Measurements from ENCODE around the gene PCMTD2. TPM values are rescaled to one million over a fixed set of nuclear protein-coding genes. Genes with fewer than 3 reads are reported as not detected.

The PCMTD2 gene
- total and polyA plus RNA-seq, 2 of the 13 experiments (the other 11 are each of a cell fraction or from before 2014, with no cell fraction given), result 47.0 to 76.9 TPM

DNA sequence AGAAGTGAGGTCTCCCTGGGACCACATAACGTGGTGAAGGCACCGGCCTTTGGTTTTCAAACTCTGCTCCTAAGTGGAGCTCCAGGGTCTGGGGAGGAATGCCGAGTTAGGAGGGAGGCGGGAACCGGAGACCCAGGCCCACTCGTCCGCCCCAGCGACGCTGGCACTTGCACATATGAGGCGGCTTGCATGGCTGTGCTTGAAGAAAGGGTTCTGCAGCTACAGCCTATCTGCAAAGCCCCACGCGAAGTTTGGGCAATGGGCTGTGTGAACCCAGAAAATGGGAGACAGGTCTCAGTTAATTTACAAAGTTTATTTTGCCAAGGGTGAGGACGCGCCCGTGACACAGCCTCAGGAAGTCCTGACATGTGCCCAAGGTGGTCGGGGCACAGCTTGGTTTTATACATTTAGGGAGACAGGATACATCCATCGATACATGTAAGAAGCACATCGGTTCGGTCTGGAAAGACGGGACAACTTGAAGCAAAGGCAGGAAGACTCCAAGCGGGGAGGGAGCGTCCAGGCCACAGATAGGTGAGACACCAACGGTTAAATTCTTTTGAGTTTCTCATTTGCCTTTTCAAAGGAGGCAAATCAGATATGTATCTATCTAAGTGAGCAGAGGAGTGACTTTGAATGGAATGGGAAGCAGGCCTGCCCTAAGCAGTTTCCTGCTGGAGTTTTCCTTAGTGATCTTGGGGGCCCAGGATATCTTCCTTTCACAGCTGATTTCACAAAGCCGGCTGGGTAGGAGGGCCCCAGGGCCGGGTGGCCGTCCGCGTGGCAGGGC, 782 bp upstream of the PCMTD2 start (continued):
- TF ChIP-seq, protein P1, sequence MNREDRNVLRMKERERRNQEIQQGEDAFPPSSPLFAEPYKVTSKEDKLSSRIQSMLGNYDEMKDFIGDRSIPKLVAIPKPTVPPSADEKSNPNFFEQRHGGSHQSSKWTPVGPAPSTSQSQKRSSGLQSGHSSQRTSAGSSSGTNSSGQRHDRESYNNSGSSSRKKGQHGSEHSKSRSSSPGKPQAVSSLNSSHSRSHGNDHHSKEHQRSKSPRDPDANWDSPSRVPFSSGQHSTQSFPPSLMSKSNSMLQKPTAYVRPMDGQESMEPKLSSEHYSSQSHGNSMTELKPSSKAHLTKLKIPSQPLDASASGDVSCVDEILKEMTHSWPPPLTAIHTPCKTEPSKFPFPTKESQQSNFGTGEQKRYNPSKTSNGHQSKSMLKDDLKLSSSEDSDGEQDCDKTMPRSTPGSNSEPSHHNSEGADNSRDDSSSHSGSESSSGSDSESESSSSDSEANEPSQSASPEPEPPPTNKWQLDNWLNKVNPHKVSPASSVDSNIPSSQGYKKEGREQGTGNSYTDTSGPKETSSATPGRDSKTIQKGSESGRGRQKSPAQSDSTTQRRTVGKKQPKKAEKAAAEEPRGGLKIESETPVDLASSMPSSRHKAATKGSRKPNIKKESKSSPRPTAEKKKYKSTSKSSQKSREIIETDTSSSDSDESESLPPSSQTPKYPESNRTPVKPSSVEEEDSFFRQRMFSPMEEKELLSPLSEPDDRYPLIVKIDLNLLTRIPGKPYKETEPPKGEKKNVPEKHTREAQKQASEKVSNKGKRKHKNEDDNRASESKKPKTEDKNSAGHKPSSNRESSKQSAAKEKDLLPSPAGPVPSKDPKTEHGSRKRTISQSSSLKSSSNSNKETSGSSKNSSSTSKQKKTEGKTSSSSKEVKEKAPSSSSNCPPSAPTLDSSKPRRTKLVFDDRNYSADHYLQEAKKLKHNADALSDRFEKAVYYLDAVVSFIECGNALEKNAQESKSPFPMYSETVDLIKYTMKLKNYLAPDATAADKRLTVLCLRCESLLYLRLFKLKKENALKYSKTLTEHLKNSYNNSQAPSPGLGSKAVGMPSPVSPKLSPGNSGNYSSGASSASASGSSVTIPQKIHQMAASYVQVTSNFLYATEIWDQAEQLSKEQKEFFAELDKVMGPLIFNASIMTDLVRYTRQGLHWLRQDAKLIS (CRISPR knock-in tag; IDR thresholded peaks at IDR 0.05), result no peak; the same call in 1 of the 2 replicates
- TF ChIP-seq TSC22D2 (CRISPR knock-in tag; IDR thresholded peaks at IDR 0.05; ENCODE audit: borderline replicate concordance) (no peak), FOXC1 (CRISPR knock-in tag; IDR thresholded peaks at IDR 0.05; ENCODE audit: borderline replicate concordance) (no peak), PRPF4 (IDR thresholded peaks at IDR 0.05; ENCODE audit: low read depth, low read length, poor library complexity, severe bottlenecking) (peak; percentile 61), ZC3H13 (CRISPR knock-in tag; IDR thresholded peaks at IDR 0.05) (no peak), ATF7 (IDR thresholded peaks at IDR 0.05) (no peak), ATF7 (CRISPR knock-in tag; IDR thresholded peaks at IDR 0.05) (peak; percentile 43; the same call in 1 of the 2 replicates), ZSCAN9 (CRISPR knock-in tag; IDR thresholded peaks at IDR 0.05; ENCODE audit: borderline replicate concordance) (no peak), ZNF552 (CRISPR knock-in tag; IDR thresholded peaks at IDR 0.05; ENCODE audit: borderline replicate concordance) (no peak), MEIS1 (CRISPR knock-in tag; IDR thresholded peaks at IDR 0.05; ENCODE audit: borderline replicate concordance) (no peak), MEF2D (CRISPR knock-in tag; IDR thresholded peaks at IDR 0.05) (no peak), IRF2 (CRISPR knock-in tag; IDR thresholded peaks at IDR 0.05) (no peak), ZNF451 (CRISPR knock-in tag; IDR thresholded peaks at IDR 0.05) (no peak), ZNF180 (CRISPR knock-in tag; IDR thresholded peaks at IDR 0.05; ENCODE audit: borderline replicate concordance, low read depth) (no peak), DNMT1 (CRISPR knock-in tag; IDR thresholded peaks at IDR 0.05) (no peak)
- TF ChIP-seq, protein P2, sequence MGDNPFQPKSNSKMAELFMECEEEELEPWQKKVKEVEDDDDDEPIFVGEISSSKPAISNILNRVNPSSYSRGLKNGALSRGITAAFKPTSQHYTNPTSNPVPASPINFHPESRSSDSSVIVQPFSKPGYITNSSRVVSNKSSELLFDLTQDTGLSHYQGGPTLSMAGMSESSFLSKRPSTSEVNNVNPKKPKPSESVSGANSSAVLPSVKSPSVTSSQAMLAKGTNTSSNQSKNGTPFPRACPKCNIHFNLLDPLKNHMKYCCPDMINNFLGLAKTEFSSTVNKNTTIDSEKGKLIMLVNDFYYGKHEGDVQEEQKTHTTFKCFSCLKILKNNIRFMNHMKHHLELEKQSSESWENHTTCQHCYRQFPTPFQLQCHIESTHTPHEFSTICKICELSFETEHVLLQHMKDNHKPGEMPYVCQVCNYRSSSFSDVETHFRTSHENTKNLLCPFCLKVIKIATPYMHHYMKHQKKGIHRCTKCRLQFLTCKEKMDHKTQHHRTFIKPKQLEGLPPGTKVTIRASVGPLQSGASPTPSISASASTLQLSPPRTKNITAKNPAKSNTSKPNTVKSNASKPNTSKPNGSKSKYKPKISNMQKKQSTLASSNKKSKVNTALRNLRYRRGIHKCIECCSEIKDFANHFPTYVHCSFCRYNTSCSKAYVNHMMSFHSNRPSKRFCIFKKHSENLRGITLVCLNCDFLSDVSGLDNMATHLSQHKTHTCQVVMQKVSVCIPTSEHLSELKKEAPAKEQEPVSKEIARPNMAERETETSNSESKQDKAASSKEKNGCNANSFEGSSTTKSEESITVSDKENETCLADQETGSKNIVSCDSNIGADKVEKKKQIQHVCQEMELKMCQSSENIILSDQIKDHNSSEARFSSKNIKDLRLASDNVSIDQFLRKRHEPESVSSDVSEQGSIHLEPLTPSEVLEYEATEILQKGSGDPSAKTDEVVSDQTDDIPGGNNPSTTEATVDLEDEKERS (CRISPR knock-in tag; IDR thresholded peaks at IDR 0.05), result no peak
- TF ChIP-seq, protein P3, sequence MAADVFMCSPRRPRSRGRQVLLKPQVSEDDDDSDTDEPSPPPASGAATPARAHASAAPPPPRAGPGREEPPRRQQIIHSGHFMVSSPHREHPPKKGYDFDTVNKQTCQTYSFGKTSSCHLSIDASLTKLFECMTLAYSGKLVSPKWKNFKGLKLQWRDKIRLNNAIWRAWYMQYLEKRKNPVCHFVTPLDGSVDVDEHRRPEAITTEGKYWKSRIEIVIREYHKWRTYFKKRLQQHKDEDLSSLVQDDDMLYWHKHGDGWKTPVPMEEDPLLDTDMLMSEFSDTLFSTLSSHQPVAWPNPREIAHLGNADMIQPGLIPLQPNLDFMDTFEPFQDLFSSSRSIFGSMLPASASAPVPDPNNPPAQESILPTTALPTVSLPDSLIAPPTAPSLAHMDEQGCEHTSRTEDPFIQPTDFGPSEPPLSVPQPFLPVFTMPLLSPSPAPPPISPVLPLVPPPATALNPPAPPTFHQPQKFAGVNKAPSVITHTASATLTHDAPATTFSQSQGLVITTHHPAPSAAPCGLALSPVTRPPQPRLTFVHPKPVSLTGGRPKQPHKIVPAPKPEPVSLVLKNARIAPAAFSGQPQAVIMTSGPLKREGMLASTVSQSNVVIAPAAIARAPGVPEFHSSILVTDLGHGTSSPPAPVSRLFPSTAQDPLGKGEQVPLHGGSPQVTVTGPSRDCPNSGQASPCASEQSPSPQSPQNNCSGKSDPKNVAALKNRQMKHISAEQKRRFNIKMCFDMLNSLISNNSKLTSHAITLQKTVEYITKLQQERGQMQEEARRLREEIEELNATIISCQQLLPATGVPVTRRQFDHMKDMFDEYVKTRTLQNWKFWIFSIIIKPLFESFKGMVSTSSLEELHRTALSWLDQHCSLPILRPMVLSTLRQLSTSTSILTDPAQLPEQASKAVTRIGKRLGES (CRISPR knock-in tag; IDR thresholded peaks at IDR 0.05; ENCODE audit: borderline replicate concordance), result no peak
- TF ChIP-seq, protein P4, sequence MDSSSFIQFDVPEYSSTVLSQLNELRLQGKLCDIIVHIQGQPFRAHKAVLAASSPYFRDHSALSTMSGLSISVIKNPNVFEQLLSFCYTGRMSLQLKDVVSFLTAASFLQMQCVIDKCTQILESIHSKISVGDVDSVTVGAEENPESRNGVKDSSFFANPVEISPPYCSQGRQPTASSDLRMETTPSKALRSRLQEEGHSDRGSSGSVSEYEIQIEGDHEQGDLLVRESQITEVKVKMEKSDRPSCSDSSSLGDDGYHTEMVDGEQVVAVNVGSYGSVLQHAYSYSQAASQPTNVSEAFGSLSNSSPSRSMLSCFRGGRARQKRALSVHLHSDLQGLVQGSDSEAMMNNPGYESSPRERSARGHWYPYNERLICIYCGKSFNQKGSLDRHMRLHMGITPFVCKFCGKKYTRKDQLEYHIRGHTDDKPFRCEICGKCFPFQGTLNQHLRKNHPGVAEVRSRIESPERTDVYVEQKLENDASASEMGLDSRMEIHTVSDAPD (CRISPR knock-in tag; IDR thresholded peaks at IDR 0.05), result no peak
